HPDE6-E6E7 (cell line): Measurements from ENCODE around the gene REELD1.

Source experiments
- DNase-seq: peaks from one replicate; pipeline ENCODE4 v3.0.0; 2011; ENCODE audit warnings: missing footprints; ENCODE audit errors: extremely low spot score

Gene REELD1

GRCh38 chr4:146214238-146214637 is at the start of gene REELD1:
TSS of gene REELD1 (plus strand) at chr4:146214538. CDS start at chr4:146216953, 2,415 bp downstream.
- no peak for DNase-seq

GRCh38 chr4:146165221-146165620 is 49.1 kb upstream of the REELD1 start:
- no peak for DNase-seq

GRCh38 chr4:146165840-146166239 is 48.5 kb upstream of the REELD1 start:
- DNase-seq, result peak; percentile 13

GRCh38 chr4:146170149-146170548 is 44.2 kb upstream of the REELD1 start:
- no peak for DNase-seq

- DNase-seq, result peak; percentile 74
Measured at GRCh38 chr4:146175541-146176453, 38.5 kb upstream of the REELD1 start, which contains the start of gene LSM6. TSS of gene LSM6 (plus strand) at chr4:146175718. CDS start at chr4:146182922, 7,204 bp downstream.

- no peak for DNase-seq
Measured at GRCh38 chr4:146176891-146177290, 37.4 kb upstream of the REELD1 start.

GRCh38 chr4:146178126-146178525 is 36.2 kb upstream of the REELD1 start:
- no peak for DNase-seq

GRCh38 chr4:146179784-146180370 is 34.5 kb upstream of the REELD1 start:
- no peak for DNase-seq

GRCh38 chr4:146182443-146182842 is 31.9 kb upstream of the REELD1 start:
- no peak for DNase-seq

- no peak for DNase-seq
Measured at GRCh38 chr4:146183209-146183608, 31.1 kb upstream of the REELD1 start.

GRCh38 chr4:146186041-146186440 is 28.3 kb upstream of the REELD1 start:
- DNase-seq, result no peak

GRCh38 chr4:146186596-146186995 is 27.7 kb upstream of the REELD1 start:
- no peak for DNase-seq

GRCh38 chr4:146190456-146190855 is 23.9 kb upstream of the REELD1 start:
- no peak for DNase-seq

GRCh38 chr4:146191766-146192458 is 22.4 kb upstream of the REELD1 start:
- DNase-seq, result no peak

- DNase-seq, result no peak
Measured at GRCh38 chr4:146193628-146194027, 20.7 kb upstream of the REELD1 start.

- DNase-seq, result no peak
Measured at GRCh38 chr4:146194212-146194611, 20.1 kb upstream of the REELD1 start.

- DNase-seq, result no peak
Measured at GRCh38 chr4:146202665-146203064, 11.7 kb upstream of the REELD1 start.

- DNase-seq, result no peak
Measured at GRCh38 chr4:146207410-146207809, 6.9 kb upstream of the REELD1 start.

GRCh38 chr4:146210890-146211289 is 3.4 kb upstream of the REELD1 start:
- no peak for DNase-seq

GRCh38 chr4:146211440-146211839 is 2.9 kb upstream of the REELD1 start:
- DNase-seq, result no peak

- DNase-seq, result no peak
Measured at GRCh38 chr4:146212781-146213180, 1.6 kb upstream of the REELD1 start.

GRCh38 chr4:146222313-146222712 is 8.0 kb downstream of the REELD1 start:
- peak; percentile 57 for DNase-seq
